Smooth muscle cell (in vitro differentiated cells): ENCODE measurements around the gene PTGES2. TPM values are rescaled to one million over a fixed set of nuclear protein-coding genes. Genes with fewer than 3 reads are reported as not detected.

Experiments
- DNase-seq: peaks from one replicate; lab custom pipeline; 2025; ENCODE audit not compliant: unreplicated experiment; lab: John Stamatoyannopoulos, UW
- H2AFZ ChIP-seq: fragments of 200-600 bp; sonication (generic); 2 replicates; pipeline ENCODE4 v1.6.0; 2016; ENCODE audit warnings: antibody characterized with exemption, low read depth, mild to moderate bottlenecking
- H3F3A ChIP-seq: fragments of 200-600 bp; sonication (generic); 2 replicates; pipeline ENCODE4 v1.6.0; 2017; ENCODE audit warnings: antibody characterized with exemption, low read depth
- H3K27ac ChIP-seq: fragments of 200-600 bp; sonication (generic); 2 replicates; pipeline ENCODE4 v1.5.1; 2016; ENCODE audit warnings: low read depth, mild to moderate bottlenecking
- H3K27me3 ChIP-seq: fragments of 200-600 bp; sonication (generic); 2 replicates; pipeline ENCODE4 v1.6.1; 2016; ENCODE audit warnings: low read depth, mild to moderate bottlenecking
- H3K36me3 ChIP-seq: fragments of 200-600 bp; sonication (generic); 2 replicates; pipeline ENCODE4 v1.5.1; 2016; ENCODE audit warnings: low read depth
- H3K4me1 ChIP-seq: fragments of 200-600 bp; sonication (generic); 2 replicates; pipeline ENCODE4 v1.5.1; 2016; ENCODE audit warnings: low read depth
- H3K4me2 ChIP-seq: fragments of 200-600 bp; sonication (generic); 2 replicates; pipeline ENCODE4 v1.6.0; 2016; ENCODE audit warnings: mild to moderate bottlenecking
- H3K4me3 ChIP-seq: fragments of 200-600 bp; sonication (generic); 2 replicates; pipeline ENCODE4 v1.5.1; 2016; ENCODE audit warnings: mild to moderate bottlenecking
- H3K79me2 ChIP-seq: fragments of 200-600 bp; sonication (generic); 2 replicates; pipeline ENCODE4 v1.6.0; 2016; ENCODE audit warnings: low read depth, mild to moderate bottlenecking
- H3K9ac ChIP-seq: fragments of 200-600 bp; sonication (generic); 2 replicates; pipeline ENCODE4 v1.6.0; 2016; ENCODE audit warnings: low read depth
- H3K9me3 ChIP-seq: fragments of 200-600 bp; sonication (generic); replicated peaks from 2 replicates; pipeline ENCODE4 v1.5.1; 2016; ENCODE audit warnings: low read depth
- H4K20me1 ChIP-seq: fragments of 200-600 bp; sonication (generic); 2 replicates; pipeline ENCODE4 v1.6.0; 2016; ENCODE audit warnings: low read depth
- WGBS: methylation state at CpG from one replicate; pipeline ENCODE4 v1.1.7; 2016; ENCODE audit warnings: low lambda C conversion rate; 5-methylcytosine and 5-hydroxymethylcytosine counted together
- polyA plus RNA-seq: library from polyadenylated mRNA; unstranded; fragments of >200 nt; fragmentation: Nextera tagmentation; extraction: Ambion mirVana; gene quantifications from 2 replicates; pipeline ENCODE4 v1.2.1, GENCODE V29; 2016
- total RNA-seq: library from RNA; depleted of rRNA; stranded (reverse); fragments of >200 nt; gene quantifications from 2 replicates; pipeline ENCODE4 v1.2.3, GENCODE V29; 2014
- TF ChIP-seq, protein P1 (sequence below): fragments of 200-600 bp; sonication (generic); IDR thresholded peaks from 2 replicates; pipeline ENCODE4 v1.5.1; 2017; ENCODE audit warnings: borderline replicate concordance, mild to moderate bottlenecking, antibody characterized with exemption; ENCODE audit not compliant: insufficient read depth, poor library complexity, severe bottlenecking

Gene PTGES2
- total and polyA plus RNA-seq, 2 experiments from 2014 or later, result 31.5 to 78.6 TPM

DNA sequence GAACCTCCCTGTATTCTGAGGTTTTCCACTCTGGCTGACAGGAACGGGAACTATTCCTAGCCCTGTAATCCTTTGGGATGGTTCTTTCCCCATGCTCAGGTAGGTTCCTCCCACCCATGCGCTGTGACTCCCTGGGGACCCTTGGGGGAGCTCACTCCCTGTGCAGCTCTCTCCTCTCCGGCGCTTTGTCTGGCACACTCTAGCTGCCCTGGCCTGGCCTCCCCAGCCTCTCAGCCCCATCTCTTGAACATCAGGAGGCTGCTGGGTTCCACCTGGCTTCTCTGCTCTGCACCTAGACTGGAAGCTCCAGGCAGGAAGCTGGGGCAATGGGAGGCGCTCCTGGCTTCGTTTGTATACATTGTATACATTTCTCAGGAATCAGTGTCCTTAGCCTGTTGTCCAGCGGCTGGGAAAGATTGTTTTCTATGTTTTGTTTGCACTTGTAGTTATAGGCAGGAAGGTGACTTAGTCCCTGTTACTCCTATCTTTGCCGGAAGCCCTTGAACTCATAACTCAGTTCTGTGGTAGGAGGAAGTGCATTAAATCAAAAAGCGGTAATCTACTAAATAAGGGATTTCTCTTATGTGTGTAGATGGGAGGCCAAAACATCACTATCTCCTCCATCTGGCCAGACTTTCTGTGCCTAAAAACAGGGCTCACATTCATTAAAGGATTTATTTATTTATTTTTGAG, 39.1 kb downstream of the PTGES2 start:
- Histone ChIP-seq H3K27me3 (no peaks in the 10 kb centered on the region), H3K9ac (no peak overlapping the region), H3F3A (peaks cover 8% of the 10 kb centered on the region), H3K4me1 (no peaks in the 10 kb centered on the region), H3K4me3 (no peak overlapping the region), H3K27ac (no peak overlapping the region), H2AFZ (no peak overlapping the region), H3K4me2 (no peak overlapping the region), H3K36me3 (no peaks in the 10 kb centered on the region), H3K9me3 (no peaks in the 10 kb centered on the region), H3K79me2 (peaks cover 39% of the 10 kb centered on the region), H4K20me1 (peaks cover 31% of the 10 kb centered on the region)
- TF ChIP-seq, protein P1, sequence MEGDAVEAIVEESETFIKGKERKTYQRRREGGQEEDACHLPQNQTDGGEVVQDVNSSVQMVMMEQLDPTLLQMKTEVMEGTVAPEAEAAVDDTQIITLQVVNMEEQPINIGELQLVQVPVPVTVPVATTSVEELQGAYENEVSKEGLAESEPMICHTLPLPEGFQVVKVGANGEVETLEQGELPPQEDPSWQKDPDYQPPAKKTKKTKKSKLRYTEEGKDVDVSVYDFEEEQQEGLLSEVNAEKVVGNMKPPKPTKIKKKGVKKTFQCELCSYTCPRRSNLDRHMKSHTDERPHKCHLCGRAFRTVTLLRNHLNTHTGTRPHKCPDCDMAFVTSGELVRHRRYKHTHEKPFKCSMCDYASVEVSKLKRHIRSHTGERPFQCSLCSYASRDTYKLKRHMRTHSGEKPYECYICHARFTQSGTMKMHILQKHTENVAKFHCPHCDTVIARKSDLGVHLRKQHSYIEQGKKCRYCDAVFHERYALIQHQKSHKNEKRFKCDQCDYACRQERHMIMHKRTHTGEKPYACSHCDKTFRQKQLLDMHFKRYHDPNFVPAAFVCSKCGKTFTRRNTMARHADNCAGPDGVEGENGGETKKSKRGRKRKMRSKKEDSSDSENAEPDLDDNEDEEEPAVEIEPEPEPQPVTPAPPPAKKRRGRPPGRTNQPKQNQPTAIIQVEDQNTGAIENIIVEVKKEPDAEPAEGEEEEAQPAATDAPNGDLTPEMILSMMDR, result no peak
- DNase-seq, result no peak
- 83% methylated on average over 9 of the region's 9 CpGs for WGBS

DNA sequence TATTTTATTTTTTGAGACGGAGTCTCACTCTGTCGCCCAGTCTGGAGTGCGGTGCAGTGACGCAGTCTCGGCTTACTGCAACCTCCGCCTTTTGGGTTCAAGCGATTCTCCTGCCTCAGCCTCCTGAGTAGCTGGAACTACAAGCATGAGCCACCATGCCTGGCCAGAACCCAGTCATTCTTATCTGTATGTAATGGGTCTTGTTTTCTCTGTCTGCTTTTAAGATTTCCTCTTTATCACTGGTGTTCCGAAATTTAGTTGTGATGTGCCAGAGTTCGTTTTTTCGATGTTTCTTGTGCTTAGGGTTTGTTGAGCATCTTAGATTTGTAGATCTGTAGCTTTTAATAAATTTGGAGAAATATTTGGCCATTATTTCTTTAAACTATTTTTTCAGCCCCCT, 40.3 kb downstream of the PTGES2 start:
- Histone ChIP-seq H3K36me3 (no peaks in the 10 kb centered on the region), H3F3A (peaks cover 5% of the 10 kb centered on the region), H3K27me3 (no peaks in the 10 kb centered on the region), H3K4me1 (peaks cover 3% of the 10 kb centered on the region), H3K27ac (no peak overlapping the region), H3K9me3 (no peaks in the 10 kb centered on the region), H2AFZ (no peak overlapping the region), H4K20me1 (peaks cover 31% of the 10 kb centered on the region), H3K9ac (no peak overlapping the region), H3K4me2 (no peak overlapping the region), H3K79me2 (peaks cover 39% of the 10 kb centered on the region), H3K4me3 (no peak overlapping the region)
- no peak for DNase-seq
- TF ChIP-seq, protein P1, result no peak
- 76% methylated on average over 10 of the region's 10 CpGs for WGBS

DNA sequence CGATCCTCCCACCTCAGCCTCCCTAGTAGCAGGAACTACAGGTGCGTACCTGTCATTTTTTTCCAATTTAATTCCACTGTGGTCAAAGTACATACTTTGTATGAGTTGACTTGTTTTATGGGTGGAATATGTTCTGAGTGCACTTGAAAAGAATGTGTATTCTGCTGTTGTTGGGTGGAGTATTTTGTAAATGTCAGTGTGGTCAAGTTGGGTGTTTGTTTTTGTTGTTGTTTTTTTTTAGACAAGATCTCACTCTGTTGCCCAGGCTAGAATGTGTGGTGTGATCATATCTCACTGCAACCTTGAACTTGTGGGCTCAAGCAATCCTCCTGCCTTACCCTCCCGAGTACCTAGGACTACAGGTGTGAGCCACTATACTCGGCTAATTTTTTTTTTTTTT, 41.6 kb downstream of the PTGES2 start:
- no peak for DNase-seq
- H3K27me3 ChIP-seq, result no peaks in the 10 kb centered on the region
- H3K27ac ChIP-seq, result no peak overlapping the region
- no peaks in the 10 kb centered on the region for H3K36me3 ChIP-seq
- TF ChIP-seq, protein P1, result no peak
- WGBS, result 94% methylated on average over 4 of the region's 4 CpGs
- peaks cover 42% of the 10 kb centered on the region for H4K20me1 ChIP-seq
- peaks cover 15% of the 10 kb centered on the region for H3K4me1 ChIP-seq
- peaks cover 18% of the 10 kb centered on the region for H3F3A ChIP-seq
- no peaks in the 10 kb centered on the region for H3K9me3 ChIP-seq
- no peak overlapping the region for H3K4me3 ChIP-seq
- H3K4me2 ChIP-seq, result no peak overlapping the region
- H3K9ac ChIP-seq, result no peak overlapping the region
- no peak overlapping the region for H2AFZ ChIP-seq
- peaks cover 38% of the 10 kb centered on the region for H3K79me2 ChIP-seq

DNA sequence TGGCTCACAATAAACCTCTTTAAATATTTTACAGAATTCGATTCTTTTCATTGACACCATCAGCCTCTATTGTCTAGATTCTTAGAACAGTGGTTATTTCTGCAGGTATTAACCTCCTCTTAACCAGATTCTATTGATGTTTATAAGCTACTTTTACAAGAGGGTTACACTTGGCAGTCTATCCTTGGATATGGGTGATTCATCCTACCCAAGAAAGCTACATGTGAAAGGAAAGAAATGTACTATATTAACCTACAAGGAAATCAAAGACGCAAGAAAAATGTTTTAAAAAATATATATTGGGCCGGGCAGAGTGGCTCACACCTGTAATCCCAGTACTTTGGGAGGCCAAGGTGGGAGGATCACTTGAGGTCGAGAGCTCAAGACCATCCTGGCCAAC, 42.8 kb downstream of the PTGES2 start:
- Histone ChIP-seq H3K79me2 (peaks cover 29% of the 10 kb centered on the region), H3K4me2 (no peak overlapping the region), H3K4me3 (no peak overlapping the region), H3K27ac (no peak overlapping the region), H3K36me3 (no peaks in the 10 kb centered on the region), H3F3A (peaks cover 25% of the 10 kb centered on the region), H4K20me1 (peaks cover 52% of the 10 kb centered on the region), H3K4me1 (peaks cover 19% of the 10 kb centered on the region), H3K27me3 (no peaks in the 10 kb centered on the region), H2AFZ (no peak overlapping the region), H3K9me3 (no peaks in the 10 kb centered on the region), H3K9ac (no peak overlapping the region)
- no peak for DNase-seq
- TF ChIP-seq, protein P1, result no peak
- WGBS, result 98% methylated on average over 4 of the region's 4 CpGs
